ENCODE results near the gene BCL2.
"Not testable (repeated sequence)": the region's sequence is repeated elsewhere in the genome, so short reads cannot be mapped to it uniquely, and the experiment has no call there.

The BCL2 gene

GRCh38 chr18:63319383-63320122, at the start of gene BCL2:
Gene BCL2 (minus strand): TSS chr18:63319769.
- DNase-seq, result no peak

GRCh38 chr18:63368611-63369010, 49.0 kb upstream of the BCL2 start:
- DNase-seq, result no peak

- DNase-seq, result peak; percentile 76
Observed at GRCh38 chr18:63367053-63367953, 47.7 kb upstream of the BCL2 start, which contains the start of gene KDSR. Gene KDSR (minus strand): TSS chr18:63367206. CDS start chr18:63367118, 88 bp downstream.

- peak; percentile 64 for DNase-seq
Observed at GRCh38 chr18:63366213-63367052, 46.9 kb upstream of the BCL2 start.

GRCh38 chr18:63365876-63366212, 46.3 kb upstream of the BCL2 start:
- DNase-seq, result no peak

- peak; percentile 29 for DNase-seq
Observed at GRCh38 chr18:63363951-63364350, 44.4 kb upstream of the BCL2 start.

GRCh38 chr18:63363420-63363819, 43.9 kb upstream of the BCL2 start:
- not testable (repeated sequence) for DNase-seq

GRCh38 chr18:63356272-63356896, 36.8 kb upstream of the BCL2 start:
- no peak for DNase-seq

- DNase-seq, result no peak
Observed at GRCh38 chr18:63350230-63350629, 30.7 kb upstream of the BCL2 start.

GRCh38 chr18:63348508-63349136, 29.1 kb upstream of the BCL2 start:
- DNase-seq, result no peak

- DNase-seq, result no peak
Observed at GRCh38 chr18:63346480-63347183, 27.1 kb upstream of the BCL2 start.

- no peak for DNase-seq
Observed at GRCh38 chr18:63346031-63346430, 26.5 kb upstream of the BCL2 start.

GRCh38 chr18:63344918-63345317, 25.3 kb upstream of the BCL2 start:
- no peak for DNase-seq

GRCh38 chr18:63344263-63344662, 24.7 kb upstream of the BCL2 start:
- DNase-seq, result no peak

- no peak for DNase-seq
Observed at GRCh38 chr18:63342206-63342605, 22.6 kb upstream of the BCL2 start.

- no peak for DNase-seq
Observed at GRCh38 chr18:63339920-63340484, 20.4 kb upstream of the BCL2 start.

GRCh38 chr18:63336366-63337099, 17.0 kb upstream of the BCL2 start:
- DNase-seq, result no peak

GRCh38 chr18:63331105-63331504, 11.5 kb upstream of the BCL2 start:
- DNase-seq, result no peak

- DNase-seq, result no peak
Observed at GRCh38 chr18:63329431-63330145, 10.0 kb upstream of the BCL2 start.

GRCh38 chr18:63326011-63326410, 6.4 kb upstream of the BCL2 start:
- DNase-seq, result no peak
